HG03521 (cell line): Measurements from ENCODE around the gene PHLPP1.

Experiments used
- ATAC-seq: cut with Tn5 transposase; IDR thresholded peaks from one replicate; pipeline ENCODE4 v1.9.1; 2021; ENCODE audit warnings: mild to moderate bottlenecking, moderate library complexity; ENCODE audit not compliant: unreplicated experiment

Gene PHLPP1

DNA sequence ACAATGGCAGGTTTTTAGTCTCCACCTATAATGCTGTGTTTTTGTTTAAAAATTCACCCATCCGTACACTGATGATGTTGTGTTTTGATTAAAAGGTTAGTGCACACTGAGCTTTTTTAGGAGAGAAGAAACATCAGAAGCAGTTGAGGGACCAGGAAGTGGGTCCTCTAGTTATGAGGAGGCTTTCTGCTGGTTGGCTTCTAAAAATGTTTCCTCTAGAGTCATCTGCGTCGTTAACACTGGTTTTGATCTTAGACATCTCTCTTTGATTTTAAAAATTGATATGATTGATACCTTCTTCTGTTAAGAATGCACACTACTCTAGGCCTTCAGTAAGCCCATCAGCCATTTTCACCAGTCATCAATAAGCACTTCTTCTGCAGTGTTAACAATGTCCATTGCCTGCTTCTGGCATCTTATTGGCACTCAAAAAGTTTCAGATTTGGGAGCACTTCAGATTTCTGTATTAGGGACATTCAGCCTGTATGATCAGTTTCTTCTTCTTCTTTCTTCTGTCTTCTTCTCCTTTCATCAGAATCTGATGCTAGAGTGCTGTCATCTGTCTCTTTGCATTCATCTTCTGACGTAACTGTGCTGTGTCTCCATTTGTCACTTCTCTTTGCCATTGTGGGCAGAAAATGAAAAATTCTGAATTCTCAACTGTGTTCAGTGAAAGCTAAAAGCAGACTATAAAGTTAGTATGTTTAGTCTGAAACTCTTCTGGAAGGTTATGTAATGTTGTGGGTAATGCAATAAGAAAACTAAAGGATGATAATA, 56.3 kb downstream of the PHLPP1 start:
- ATAC-seq = no peak

DNA sequence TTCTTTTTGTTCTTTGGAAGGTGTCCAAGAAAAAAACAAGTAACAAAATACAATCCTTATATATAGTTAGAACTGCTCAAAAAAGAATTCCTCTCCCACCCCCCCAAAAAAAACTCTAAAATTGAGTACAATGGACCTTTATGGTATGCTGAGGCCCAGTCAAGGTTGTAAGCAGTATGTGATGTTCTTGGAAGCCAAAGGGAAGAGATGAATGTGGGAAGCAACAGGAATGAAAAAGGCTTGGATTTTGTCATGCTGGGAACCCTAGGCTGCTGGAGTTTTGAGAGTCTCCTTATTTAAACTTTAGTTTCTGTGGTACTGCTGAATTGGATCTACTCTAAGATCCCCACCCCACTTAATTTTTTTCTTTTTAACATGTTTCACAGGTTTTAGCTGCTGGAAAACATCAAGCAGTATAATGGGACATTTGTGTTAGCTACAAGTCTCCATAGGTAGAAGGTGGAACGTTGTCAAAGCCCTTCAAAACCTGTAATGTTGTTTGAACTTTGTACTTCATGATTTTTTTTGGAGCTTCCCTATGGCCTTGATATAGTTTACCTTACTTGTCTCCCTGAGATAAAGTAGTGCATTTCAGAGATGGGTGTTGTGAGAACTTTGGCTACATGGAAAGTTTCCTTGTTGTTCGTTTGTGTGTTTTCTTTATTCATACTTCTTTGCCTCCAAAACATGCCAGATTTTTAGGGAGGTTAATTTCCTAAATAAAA, 57.7 kb downstream of the PHLPP1 start:
- no peak for ATAC-seq

DNA sequence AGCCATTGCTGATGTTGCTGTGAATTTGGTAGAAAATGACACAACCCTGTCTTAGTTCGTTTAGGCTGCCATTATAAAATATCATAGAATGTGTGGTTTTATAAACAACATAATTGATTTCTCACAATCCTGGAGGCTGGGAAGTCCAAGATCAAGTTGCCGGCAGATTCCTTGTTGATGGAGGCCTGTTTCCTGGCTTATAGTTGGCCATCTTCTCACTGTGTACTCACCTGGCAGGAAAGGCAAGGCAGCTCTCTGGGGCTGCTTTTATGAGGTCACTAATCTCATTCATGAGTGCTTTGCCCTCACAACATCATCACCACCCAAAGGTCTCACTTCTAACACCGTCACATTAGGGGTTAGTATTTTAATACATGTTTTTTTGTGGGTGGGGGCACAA, 58.4 kb downstream of the PHLPP1 start:
- ATAC-seq = no peak

DNA sequence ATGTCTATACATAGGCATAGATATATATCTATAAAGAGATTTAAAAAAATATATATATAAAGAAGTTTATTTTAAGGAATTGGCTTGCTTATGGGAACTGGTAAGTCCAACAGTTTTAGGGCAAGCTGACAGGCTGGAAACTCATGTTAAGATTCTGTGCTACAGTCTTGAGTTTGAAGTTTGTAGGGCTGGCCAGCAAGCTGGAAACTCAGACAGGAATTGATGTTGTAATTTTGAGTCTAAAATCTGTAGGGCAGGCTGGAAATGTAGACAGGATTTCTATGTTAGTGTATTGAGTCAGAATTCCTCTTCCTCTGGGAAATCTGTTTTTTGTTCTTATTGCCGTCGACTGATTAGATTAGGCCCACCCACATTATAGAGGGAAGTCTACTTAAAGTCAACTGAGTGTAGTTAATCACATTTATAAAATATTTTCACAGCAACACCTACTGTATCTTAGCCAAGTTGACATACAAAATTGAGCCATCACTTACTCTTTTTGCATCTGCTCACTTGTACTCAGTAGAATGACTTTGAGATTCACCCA, 60.8 kb downstream of the PHLPP1 start:
- no peak for ATAC-seq

DNA sequence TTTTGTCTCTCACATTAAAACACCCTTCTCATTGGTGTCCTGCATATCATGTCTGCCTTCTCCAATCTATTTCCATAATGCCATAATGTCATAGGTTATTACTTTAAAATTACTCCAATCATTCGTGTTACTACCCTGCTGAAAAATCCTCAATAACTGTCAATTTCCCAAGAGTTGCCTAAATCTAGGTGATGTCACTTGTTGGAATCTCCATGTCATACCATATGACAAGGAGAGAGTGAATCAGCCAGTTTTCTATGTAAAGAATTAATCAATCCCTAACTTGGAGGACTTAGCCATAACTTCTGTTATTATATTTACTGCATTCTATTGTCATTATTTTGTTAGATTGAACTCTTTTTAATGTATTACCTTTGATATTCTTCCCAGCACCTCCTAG, 62.5 kb downstream of the PHLPP1 start:
- no peak for ATAC-seq

DNA sequence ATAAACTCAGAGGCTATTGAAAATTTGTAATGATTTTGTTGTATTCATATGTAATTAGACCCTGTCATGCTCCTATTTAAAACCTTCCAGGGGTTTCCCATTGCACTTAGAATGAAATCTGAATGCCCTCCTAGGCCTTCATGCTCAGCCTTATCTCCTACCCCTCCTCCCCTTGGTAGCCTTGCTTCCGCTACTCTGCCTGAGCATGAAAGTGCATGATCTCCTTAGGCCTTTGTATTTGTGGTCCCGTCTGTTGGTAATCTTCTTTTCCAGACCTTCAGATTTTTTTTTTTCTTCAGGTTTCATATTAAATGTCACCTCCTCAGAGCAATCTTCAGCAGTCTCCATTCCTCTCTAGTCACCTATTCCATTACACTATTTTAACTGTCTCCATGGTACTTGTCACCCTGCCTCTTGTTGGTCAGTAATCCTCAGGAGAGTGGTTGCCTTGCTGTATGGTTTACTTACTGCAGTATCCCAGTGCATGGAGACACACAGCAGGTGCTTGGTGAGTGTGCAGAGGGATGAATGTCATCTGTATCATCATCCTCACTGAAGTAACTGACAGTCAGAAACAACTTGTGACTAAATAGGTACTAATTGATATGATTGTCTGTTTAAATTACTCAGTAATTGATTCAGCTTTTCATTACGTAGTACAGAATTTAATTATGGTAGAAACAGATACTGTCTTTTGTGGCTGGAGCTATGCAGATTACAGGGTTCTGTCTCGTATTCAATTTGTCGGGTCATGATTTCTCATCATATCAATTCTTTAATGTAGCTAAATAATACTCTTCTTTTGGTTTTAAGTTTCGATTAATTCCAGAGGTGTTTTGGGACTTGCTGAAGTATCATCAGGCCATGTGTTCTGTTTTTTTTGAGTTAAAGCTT, 63.9 kb downstream of the PHLPP1 start:
- no peak for ATAC-seq

DNA sequence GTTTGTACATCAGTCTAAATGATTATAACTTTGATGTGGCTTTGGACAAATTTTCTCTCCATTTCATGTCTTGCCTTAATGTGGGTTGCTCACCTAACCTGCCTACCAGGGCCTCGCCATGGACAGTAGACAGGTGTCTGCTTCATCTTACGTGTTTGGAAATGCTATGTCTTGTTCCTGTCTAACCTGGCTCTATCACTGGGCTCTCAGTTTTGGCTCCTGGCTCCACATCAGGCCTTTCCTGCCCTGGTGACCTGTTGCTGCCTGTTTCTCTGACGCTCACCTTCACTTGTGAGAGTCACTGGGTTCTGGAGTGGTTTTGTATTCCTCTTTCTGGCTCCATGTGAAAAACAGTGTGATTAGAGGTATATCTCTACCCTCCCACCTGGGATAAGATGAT, 65.9 kb downstream of the PHLPP1 start:
- ATAC-seq = no peak

DNA sequence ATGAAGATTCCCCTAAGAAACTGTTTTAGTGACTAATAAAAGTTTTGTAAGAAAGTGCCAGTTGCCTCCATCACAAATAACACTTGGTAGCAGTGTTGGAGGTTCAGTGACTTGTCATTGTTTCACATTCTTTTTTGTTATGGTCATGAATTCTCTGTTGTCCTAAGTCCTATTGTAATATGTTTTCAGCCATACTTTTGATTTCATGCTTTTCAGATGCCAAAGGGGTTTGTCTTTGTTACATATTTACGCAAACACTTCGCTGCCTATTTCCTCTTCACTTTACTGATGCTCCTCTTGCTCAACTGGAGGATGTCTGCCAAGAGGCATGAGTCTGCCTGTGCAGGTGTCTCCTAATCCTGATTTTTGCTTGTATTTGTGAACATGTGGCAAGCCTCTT, 66.6 kb downstream of the PHLPP1 start:
- no peak for ATAC-seq

DNA sequence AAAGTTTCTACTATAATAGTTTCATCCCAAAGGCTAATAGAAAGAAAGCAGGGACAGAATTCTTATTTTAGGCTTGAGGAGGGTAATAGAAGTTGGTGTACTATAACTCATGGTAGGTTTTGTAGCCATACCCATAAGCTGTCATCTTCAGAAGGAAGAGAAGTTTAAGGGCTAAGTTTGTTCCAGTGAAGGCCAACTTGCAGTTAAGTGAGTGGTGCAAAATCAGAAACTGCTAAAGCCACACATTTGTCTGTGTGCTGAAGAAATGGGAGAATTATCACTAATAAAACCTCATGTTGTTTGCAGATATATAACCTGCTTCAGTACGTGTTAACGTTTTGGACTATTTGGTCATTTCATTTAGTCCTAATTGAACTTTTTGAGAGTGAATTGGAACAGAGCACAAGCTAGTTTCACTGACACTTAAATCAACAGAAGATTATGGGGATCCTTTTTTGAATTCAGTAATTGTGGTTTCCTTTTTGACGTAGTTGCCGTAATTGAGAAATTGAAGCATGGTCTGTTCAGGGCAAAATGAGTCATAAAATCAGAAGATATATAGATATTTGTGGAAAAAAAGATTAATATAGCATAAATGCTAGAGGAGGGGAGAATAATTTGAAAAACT, 69.1 kb downstream of the PHLPP1 start:
- no peak for ATAC-seq

DNA sequence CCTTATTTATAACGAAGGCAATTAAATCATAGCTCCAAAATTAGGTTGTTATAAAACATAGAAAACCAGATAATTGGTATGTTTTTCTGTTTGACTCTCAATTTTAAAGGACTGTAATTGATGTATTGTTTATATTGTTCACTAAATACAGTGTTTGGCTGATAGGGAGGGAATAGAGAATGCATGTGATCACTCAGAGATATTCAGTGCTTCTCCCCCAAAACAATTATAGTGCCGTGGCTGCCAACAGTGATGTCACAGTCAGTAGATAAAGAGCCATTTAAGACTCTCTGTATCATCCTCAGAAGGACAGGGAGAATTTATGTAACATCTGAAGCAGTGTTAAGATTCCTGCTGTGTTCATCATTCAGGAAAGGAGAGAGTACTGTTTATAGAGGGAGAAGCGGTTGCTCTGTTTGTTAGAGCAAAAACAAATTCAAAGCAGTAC, 69.6 kb downstream of the PHLPP1 start:
- ATAC-seq = no peak

DNA sequence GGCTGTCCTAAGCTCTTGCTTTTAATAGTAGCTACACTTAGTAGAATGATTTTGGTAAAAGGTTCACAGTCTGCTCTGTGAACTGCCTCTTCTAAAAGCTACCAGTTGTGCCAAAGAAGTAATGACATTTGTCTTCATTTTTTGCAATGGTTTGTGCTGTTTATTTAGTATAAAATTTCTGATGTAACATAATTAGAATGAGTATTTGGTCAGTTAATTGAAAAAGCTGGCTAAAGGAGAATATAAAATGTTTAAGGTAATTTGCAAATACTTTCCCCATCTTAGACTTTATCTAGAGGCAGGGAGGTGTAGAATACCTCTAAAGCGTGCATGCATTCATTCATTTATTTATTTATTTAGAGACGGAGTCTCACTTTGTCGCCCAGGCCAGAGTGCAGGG, 71.3 kb downstream of the PHLPP1 start:
- ATAC-seq = no peak

DNA sequence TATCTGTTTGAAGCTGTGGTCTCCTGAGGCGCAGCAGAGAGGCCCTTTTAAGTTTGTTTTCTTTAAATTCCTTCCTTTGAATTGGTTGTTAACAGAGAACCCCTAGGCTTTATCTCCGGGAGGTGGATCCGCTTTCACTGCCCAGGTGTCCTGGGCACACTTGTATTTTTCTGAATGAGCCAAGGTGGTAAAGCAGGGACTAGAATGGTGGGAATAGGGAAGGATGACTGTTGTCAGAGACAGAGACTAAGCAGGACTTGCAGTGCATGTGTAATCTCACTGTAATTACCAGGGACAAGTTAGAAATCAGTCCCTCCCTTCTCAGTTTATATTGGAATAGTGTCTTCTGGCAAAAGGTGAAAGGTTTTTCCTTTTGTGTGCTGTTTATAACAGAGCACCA, 72.8 kb downstream of the PHLPP1 start:
- no peak for ATAC-seq

DNA sequence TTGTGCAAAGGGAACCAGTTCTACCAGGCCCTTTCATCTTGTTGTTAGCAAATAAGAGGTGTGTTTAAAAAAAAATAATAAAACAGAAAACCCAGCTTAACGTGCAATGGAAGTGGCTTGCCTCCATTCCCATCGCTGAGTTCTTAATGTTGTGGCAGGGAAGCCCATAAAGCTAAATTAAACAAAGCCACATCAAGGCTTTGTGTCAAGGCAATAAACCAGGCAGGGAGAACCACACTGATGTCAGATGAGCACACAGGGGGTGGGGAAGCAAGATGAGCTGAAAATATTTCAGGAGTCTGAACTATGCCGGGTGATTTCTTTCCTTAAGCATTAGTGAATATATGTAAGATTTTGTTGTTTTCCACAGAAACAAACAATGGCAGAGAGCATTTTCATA, 73.5 kb downstream of the PHLPP1 start:
- no peak for ATAC-seq

DNA sequence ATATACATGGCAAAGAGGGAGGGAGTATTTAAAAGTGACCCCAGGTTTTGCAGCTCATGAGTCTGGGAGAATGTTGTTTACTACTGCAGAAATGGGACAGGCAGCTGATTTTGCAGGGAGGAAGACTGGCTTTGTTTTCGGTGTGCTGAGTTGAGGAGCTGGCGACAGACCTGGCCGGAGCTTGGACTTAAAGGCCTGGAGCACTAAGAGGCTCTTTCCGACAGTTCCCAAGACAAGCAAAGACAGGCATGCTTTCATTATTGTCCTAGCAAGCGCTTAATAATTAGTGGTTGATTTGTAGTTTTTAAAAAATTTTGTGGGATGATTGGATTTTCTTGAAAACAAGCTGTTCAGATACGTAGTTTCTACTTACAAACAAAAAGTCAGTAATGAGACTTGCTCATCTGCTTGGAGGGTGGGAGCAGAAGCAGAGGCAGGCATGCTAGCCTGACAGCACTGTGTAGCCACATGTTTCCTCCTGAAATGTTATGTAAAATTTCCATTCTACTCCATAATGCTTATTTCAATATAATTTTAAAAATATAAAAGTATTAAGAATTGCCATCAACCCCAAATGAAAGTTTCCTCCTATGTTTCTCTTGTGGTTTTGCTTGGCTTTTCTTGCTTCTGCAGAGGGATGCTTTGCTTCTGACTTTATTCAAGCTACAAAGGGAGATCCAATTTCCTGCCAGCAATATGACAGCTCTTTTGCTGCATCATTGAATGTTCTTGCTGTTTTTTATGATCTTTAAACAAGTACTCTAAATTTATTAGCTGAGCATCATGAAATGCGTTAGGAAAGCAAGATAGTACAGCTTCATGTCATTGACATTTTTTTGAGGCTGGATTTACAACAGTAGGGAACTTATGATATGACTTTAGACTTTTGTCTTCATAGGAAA, 75.8 kb downstream of the PHLPP1 start:
- ATAC-seq = no peak

DNA sequence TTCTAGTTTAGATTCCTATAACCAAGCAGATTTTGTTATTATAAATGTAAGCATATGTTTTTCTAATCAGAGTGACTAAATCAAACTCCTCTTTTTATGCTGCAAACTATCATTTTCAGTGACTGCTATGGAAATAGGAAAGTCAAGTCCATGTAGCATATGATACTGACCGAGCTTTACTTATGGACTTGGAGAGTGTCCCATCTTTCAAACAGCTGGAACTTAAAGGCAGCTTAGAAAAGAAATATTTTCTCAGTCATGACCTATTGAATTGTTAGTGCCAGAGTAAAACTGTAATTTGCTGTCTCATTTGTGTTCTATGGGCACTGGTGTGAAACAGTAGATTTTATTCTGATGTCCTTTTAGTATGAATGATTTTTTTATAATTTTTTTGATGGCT, 76.7 kb downstream of the PHLPP1 start:
- ATAC-seq = no peak

DNA sequence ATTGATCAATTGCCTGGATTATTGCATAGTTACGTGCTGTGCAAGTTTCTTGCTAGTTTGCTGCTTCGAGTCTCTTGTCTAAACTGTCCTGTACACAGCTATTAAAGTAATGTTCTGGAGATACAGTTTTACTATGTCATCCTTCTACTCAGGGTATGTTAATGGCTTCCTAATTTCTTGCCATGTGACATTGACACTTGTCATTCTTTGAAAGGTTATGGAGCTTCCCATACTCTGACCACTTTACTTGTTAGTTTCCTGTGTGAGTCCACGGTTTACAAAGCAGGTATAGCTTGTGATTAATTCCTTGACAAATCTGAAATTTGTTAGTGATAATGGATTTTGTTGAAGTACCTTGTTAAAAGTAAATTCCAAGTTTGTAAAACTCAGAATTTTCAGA, 80.5 kb downstream of the PHLPP1 start:
- ATAC-seq = no peak

DNA sequence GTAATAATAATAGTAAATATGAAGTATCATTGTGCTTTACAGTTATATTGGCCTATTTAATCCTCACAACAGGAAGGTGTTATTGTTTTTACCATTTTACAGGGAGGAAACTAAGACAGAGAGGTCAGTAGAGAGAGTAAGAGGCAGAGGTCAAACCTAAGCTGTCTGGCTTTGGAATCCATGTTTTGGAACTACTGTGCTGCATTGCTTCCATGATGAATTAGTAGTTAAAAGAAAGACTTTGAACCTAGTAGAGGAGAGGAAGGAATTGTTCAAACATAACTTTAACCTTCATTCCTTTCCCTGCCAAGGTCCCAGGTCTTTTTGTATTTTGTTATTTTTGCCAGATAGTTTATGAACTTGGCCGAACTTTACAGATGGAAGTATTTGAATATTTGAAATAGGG, 80.9 kb downstream of the PHLPP1 start:
- no peak for ATAC-seq

DNA sequence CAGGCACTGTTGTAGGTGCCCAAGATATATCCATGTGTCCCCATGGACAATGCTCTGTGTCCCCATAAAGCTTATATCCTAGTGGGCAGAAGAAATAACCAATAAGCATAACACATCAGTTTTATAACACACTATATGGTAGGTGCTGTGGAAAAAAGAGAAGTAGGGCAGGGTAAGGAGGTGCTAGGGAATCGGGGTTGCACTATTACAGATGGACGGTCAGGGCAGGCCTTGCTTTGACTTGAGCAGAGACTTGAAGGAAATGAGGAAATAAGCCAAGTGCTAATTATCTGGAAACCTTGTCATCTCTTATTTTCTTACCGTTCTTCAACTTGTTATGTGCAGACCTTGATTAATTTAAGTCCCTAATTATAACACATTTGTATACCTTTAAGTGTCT, 82.0 kb downstream of the PHLPP1 start:
- no peak for ATAC-seq

DNA sequence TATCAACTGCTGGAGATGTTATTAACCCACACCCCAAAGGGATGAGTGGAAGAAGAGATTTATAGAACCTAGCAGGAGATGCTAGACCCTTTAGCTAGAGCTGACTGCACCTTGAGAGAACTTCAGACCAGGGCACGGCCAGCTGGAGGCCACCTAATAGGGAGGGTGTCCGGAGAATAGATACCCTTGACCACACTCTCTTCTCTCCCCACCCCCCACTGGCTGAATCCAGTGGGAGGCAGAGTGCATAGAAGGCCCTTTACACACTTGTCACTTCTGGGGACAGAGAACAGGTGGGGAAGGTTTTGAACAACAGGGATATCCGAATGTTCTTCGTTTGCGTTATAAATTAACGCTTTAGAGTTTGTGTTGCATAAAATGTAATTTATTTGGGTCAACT, 84.6 kb downstream of the PHLPP1 start:
- no peak for ATAC-seq

DNA sequence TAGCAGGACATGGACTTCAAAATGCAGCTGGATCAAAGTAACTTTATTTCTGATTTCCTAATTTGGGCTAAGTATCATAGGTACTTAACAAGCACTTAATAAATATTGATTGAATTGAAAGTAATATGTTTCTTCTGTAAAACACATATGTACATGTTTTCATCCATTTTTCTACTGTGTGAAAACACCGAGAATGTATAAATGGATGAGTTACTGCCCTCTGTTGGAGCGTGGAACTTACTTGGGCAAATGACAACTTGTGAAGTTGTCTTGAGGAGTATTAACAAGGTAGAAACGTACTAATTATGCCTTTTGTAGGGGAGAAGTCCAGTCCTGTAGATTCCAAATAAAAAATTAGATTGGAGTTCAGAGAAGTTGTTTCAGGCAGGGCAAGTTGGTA, 87.2 kb downstream of the PHLPP1 start:
- ATAC-seq = no peak
